ENCODE measurements around the gene NKX1-1. TPM values are rescaled to one million over a fixed set of nuclear protein-coding genes. Genes with fewer than 3 reads are reported as not detected.

The NKX1-1 gene
- total RNA-seq, 1 donor from 2014 or later, result not detected

- H3K9me3 Mint-ChIP-seq (ENCODE audit: unreplicated experiment), result no peaks in the 10 kb centered on the region
- peaks cover 15% of the 10 kb centered on the region for H3K27me3 Mint-ChIP-seq (ENCODE audit: unreplicated experiment)
- H3K36me3 Mint-ChIP-seq (ENCODE audit: low read depth, unreplicated experiment), result no peaks in the 10 kb centered on the region
- TF ChIP-seq, protein P1, sequence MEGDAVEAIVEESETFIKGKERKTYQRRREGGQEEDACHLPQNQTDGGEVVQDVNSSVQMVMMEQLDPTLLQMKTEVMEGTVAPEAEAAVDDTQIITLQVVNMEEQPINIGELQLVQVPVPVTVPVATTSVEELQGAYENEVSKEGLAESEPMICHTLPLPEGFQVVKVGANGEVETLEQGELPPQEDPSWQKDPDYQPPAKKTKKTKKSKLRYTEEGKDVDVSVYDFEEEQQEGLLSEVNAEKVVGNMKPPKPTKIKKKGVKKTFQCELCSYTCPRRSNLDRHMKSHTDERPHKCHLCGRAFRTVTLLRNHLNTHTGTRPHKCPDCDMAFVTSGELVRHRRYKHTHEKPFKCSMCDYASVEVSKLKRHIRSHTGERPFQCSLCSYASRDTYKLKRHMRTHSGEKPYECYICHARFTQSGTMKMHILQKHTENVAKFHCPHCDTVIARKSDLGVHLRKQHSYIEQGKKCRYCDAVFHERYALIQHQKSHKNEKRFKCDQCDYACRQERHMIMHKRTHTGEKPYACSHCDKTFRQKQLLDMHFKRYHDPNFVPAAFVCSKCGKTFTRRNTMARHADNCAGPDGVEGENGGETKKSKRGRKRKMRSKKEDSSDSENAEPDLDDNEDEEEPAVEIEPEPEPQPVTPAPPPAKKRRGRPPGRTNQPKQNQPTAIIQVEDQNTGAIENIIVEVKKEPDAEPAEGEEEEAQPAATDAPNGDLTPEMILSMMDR (IDR thresholded peaks at IDR 0.05; ENCODE audit: unreplicated experiment), result no peak
- no peak for DNase-seq (ENCODE audit: low spot score)
- H3K4me3 Mint-ChIP-seq (ENCODE audit: unreplicated experiment), result no peak overlapping the region
- H3K4me1 Mint-ChIP-seq (ENCODE audit: unreplicated experiment), result peaks cover 3% of the 10 kb centered on the region
- H3K27ac Mint-ChIP-seq (ENCODE audit: unreplicated experiment), result no peak overlapping the region
Measured at GRCh38 chr4:1406981-1407656, 877 bp upstream of the NKX1-1 start.

- Mint-ChIP-seq H3K4me1 (ENCODE audit: unreplicated experiment) (peaks cover 3% of the 10 kb centered on the region), H3K36me3 (ENCODE audit: low read depth, unreplicated experiment) (no peaks in the 10 kb centered on the region), H3K27me3 (ENCODE audit: unreplicated experiment) (peaks cover 13% of the 10 kb centered on the region), H3K27ac (ENCODE audit: unreplicated experiment) (no peak overlapping the region), H3K9me3 (ENCODE audit: unreplicated experiment) (no peaks in the 10 kb centered on the region), H3K4me3 (ENCODE audit: unreplicated experiment) (no peak overlapping the region)
- TF ChIP-seq, protein P1 (IDR thresholded peaks at IDR 0.05; ENCODE audit: unreplicated experiment), result no peak
- no peak for DNase-seq (ENCODE audit: low spot score)
Measured at GRCh38 chr4:1405636-1406393, 427 bp downstream of the NKX1-1 start.

GRCh38 chr4:1405254-1405635 is 997 bp downstream of the NKX1-1 start:
- TF ChIP-seq, protein P1 (IDR thresholded peaks at IDR 0.05; ENCODE audit: unreplicated experiment), result no peak
- Mint-ChIP-seq H3K4me1 (ENCODE audit: unreplicated experiment) (peaks cover 3% of the 10 kb centered on the region), H3K9me3 (ENCODE audit: unreplicated experiment) (no peaks in the 10 kb centered on the region), H3K27me3 (ENCODE audit: unreplicated experiment) (peaks cover 13% of the 10 kb centered on the region), H3K27ac (ENCODE audit: unreplicated experiment) (no peak overlapping the region), H3K36me3 (ENCODE audit: low read depth, unreplicated experiment) (no peaks in the 10 kb centered on the region), H3K4me3 (ENCODE audit: unreplicated experiment) (no peak overlapping the region)
- DNase-seq (ENCODE audit: low spot score), result no peak

- no peaks in the 10 kb centered on the region for H3K9me3 Mint-ChIP-seq (ENCODE audit: unreplicated experiment)
- TF ChIP-seq, protein P1 (IDR thresholded peaks at IDR 0.05; ENCODE audit: unreplicated experiment), result no peak
- DNase-seq (ENCODE audit: low spot score), result no peak
- peaks cover 13% of the 10 kb centered on the region for H3K27me3 Mint-ChIP-seq (ENCODE audit: unreplicated experiment)
- H3K36me3 Mint-ChIP-seq (ENCODE audit: low read depth, unreplicated experiment), result no peaks in the 10 kb centered on the region
- H3K4me1 Mint-ChIP-seq (ENCODE audit: unreplicated experiment), result peaks cover 3% of the 10 kb centered on the region
- H3K4me3 Mint-ChIP-seq (ENCODE audit: unreplicated experiment), result no peak overlapping the region
- H3K27ac Mint-ChIP-seq (ENCODE audit: unreplicated experiment), result no peak overlapping the region
Measured at GRCh38 chr4:1404573-1405253, 1.5 kb downstream of the NKX1-1 start.
